ENCODE measurements around the gene AP5S1. TPM values are rescaled to one million over a fixed set of nuclear protein-coding genes. Genes with fewer than 3 reads are reported as not detected.

Gene AP5S1
- total and polyA plus RNA-seq, 9 of the 15 experiments (the other 6 are each of a cell fraction or from before 2014, with no cell fraction given) = 2.6 to 8.8 (median 4.4) TPM

DNA sequence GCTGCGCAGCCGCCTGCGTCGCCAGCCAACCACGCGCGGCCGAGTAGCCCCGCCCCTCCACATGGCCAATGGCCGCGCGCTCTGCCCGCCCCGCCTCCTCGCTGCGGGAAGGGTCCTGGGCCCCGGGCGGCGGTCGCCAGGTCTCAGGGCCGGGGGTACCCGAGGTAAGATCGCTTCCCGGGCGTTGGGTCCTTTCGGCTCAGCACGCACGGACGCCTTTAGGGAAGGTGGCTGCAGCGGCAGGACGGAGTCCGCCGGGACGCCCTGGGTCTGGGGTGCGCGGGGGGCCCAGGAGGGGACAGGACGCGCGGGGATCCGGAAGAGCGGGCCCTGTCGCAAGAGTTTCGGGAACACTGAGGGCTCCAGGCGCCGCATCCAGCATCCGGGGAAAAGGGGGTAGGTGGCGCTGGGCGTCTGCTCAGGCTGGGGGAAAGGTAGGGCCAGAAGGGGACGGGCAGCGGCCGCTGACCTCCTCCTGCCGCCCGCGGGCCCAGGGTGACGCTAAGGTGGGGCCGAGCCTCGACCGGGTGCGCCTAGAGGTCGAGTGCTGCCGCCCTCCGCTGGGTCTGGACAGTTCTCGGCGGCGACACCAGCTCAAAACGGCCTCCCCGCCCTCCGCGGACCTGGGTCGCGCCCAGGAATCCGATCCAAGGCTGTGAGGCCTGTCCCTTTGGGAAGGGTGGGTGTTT lies 26.5 kb downstream of the AP5S1 start, which contains the start of gene MAVS (continued):
- TF ChIP-seq, protein P1, sequence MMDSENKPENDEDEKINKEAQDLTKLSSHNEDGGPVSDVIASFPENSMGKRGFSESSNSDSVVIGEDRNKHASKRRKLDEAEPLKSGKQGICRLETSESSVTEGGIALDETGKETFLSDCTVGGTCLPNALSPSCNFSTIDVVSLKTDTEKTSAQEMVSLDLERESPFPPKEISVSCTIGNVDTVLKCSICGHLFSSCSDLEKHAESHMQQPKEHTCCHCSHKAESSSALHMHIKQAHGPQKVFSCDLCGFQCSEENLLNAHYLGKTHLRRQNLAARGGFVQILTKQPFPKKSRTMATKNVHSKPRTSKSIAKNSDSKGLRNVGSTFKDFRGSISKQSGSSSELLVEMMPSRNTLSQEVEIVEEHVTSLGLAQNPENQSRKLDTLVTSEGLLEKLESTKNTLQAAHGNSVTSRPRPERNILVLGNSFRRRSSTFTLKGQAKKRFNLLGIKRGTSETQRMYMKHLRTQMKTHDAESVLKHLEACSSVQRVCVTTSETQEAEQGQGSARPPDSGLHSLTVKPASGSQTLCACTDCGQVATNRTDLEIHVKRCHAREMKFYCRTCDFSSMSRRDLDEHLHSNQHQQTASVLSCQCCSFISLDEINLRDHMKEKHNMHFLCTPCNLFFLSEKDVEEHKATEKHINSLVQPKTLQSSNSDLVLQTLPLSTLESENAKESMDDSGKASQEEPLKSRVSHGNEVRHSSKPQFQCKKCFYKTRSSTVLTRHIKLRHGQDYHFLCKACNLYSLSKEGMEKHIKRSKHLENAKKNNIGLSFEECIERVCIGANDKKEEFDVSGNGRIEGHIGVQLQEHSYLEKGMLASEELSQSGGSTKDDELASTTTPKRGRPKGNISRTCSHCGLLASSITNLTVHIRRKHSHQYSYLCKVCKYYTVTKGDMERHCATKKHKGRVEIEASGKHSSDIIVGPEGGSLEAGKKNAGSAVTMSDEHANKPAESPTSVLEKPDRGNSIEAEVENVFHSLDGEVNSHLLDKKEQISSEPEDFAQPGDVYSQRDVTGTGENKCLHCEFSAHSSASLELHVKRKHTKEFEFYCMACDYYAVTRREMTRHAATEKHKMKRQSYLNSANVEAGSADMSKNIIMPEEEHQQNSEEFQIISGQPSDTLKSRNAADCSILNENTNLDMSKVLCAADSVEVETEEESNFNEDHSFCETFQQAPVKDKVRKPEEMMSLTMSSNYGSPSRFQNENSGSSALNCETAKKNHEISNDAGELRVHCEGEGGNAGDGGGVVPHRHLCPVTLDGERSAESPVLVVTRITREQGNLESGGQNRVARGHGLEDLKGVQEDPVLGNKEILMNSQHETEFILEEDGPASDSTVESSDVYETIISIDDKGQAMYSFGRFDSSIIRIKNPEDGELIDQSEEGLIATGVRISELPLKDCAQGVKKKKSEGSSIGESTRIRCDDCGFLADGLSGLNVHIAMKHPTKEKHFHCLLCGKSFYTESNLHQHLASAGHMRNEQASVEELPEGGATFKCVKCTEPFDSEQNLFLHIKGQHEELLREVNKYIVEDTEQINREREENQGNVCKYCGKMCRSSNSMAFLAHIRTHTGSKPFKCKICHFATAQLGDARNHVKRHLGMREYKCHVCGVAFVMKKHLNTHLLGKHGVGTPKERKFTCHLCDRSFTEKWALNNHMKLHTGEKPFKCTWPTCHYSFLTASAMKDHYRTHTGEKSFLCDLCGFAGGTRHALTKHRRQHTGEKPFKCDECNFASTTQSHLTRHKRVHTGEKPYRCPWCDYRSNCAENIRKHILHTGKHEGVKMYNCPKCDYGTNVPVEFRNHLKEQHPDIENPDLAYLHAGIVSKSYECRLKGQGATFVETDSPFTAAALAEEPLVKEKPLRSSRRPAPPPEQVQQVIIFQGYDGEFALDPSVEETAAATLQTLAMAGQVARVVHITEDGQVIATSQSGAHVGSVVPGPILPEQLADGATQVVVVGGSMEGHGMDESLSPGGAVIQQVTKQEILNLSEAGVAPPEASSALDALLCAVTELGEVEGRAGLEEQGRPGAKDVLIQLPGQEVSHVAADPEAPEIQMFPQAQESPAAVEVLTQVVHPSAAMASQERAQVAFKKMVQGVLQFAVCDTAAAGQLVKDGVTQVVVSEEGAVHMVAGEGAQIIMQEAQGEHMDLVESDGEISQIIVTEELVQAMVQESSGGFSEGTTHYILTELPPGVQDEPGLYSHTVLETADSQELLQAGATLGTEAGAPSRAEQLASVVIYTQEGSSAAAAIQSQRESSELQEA (IDR thresholded peaks at IDR 0.05; ENCODE audit: low read depth) = no peak
- TF ChIP-seq ZNF699 (CRISPR knock-in tag; IDR thresholded peaks at IDR 0.05; ENCODE audit: insufficient replicate concordance) (no peak), ZNF695 (CRISPR knock-in tag; IDR thresholded peaks at IDR 0.05) (no peak), PCBP1 (IDR thresholded peaks at IDR 0.05; ENCODE audit: low read depth, low read length, poor library complexity, severe bottlenecking) (peak; percentile 50), TBL1XR1 (IDR thresholded peaks at IDR 0.05; ENCODE audit: low read length in 2 of 2) (no peak), SP2 (IDR thresholded peaks at IDR 0.05; ENCODE audit: extremely low read depth, low read depth, low read length, poor library complexity, severe bottlenecking) (no peak), AFF4 (CRISPR knock-in tag; IDR thresholded peaks at IDR 0.05) (peak; percentile 95)
- TF ChIP-seq, protein P2, sequence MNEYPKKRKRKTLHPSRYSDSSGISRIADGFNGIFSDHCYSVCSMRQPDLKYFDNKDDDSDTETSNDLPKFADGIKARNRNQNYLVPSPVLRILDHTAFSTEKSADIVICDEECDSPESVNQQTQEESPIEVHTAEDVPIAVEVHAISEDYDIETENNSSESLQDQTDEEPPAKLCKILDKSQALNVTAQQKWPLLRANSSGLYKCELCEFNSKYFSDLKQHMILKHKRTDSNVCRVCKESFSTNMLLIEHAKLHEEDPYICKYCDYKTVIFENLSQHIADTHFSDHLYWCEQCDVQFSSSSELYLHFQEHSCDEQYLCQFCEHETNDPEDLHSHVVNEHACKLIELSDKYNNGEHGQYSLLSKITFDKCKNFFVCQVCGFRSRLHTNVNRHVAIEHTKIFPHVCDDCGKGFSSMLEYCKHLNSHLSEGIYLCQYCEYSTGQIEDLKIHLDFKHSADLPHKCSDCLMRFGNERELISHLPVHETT (CRISPR knock-in tag; conservative IDR thresholded peaks at IDR 0.05 in 1 of 2, IDR thresholded peaks at IDR 0.05 in 1 of 2) = no peak
- TF ChIP-seq, protein P3, sequence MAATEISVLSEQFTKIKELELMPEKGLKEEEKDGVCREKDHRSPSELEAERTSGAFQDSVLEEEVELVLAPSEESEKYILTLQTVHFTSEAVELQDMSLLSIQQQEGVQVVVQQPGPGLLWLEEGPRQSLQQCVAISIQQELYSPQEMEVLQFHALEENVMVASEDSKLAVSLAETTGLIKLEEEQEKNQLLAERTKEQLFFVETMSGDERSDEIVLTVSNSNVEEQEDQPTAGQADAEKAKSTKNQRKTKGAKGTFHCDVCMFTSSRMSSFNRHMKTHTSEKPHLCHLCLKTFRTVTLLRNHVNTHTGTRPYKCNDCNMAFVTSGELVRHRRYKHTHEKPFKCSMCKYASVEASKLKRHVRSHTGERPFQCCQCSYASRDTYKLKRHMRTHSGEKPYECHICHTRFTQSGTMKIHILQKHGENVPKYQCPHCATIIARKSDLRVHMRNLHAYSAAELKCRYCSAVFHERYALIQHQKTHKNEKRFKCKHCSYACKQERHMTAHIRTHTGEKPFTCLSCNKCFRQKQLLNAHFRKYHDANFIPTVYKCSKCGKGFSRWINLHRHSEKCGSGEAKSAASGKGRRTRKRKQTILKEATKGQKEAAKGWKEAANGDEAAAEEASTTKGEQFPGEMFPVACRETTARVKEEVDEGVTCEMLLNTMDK (IDR thresholded peaks at IDR 0.05; ENCODE audit: borderline replicate concordance, insufficient read depth, low read depth, low read length, poor library complexity, severe bottlenecking) = no peak

All from K562 (cell line).